GM19351 (cell line): ENCODE measurements around the gene MAGEA6.
"Not testable (repeated sequence)": the region's sequence is repeated elsewhere in the genome, so short reads cannot be mapped to it uniquely, and the experiment has no call there.

ENCODE experiments used
- ATAC-seq: cut with Tn5 transposase; IDR thresholded peaks from one replicate; pipeline ENCODE4 v1.9.1; 2021; ENCODE audit warnings: mild to moderate bottlenecking, moderate library complexity; ENCODE audit not compliant: unreplicated experiment

MAGEA6 gene

GRCh38 chrX:152734143-152734858 is 35.2 kb downstream of the MAGEA6 start:
- not testable (repeated sequence) for ATAC-seq

DNA sequence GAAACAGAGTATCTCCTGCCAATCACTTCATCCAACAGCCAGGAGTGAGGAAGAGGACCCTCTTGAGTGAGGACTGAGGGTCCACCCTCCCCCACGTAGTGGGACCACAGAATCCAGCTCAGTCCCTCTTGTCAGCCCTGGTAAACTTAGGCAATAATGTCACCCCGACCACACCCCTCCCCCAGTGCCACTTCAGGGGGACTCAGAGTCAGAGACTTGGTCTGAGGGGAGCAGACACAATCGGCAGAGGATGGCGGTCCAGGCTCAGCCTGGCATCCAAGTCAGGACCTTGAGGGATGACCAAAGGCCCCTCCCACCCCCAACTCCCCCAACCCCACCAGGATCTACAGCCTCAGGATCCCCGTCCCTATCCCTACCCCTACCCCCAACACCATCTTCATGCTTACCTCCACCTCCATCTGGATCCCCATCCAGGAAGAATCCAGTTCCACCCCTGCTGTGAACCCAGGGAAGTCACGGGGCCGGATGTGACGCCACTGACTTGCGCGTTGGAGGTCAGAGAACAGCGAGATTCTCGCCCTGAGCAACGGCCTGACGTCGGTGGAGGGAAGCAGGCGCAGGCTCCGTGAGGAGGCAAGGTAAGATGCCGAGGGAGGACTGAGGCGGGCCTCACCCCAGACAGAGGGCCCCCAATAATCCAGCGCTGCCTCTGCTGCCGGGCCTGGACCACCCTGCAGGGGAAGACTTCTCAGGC is 36.1 kb downstream of the MAGEA6 start, which contains the start of the genes CSAG1 and MAGEA12:
CSAG1 (minus strand) TSS at position 461 of the 715 bp plus-strand sequence. CDS start 1,261 bp downstream, outside the sequence.
MAGEA12 (plus strand) TSS at position 497 of the 715 bp plus-strand sequence. CDS start 2,405 bp downstream, outside the sequence.
- ATAC-seq = no peak

DNA sequence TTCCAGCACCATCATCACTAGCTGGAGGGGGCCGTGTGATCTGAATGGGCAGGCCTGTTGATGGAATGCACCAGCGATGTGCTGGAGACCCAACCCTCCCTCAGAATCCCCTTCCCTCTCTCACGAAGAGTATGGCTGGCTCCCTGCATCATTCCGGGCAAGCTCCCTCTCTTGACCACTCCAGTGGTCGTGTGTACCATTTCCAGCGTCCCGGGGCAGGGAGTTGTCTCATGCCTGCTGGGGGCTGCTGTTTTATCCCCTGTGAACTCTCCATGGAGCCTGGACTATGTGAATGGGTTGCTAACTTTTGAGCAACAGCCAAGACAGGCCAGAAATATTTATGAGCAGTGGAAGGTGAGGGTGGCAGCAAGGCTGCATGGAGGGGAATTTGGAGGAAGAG is 44.1 kb downstream of the MAGEA6 start:
- no peak for ATAC-seq
